GM19043 (cell line): Measurements from ENCODE around the gene CD8B2.
"Not testable (repeated sequence)": the region's sequence is repeated elsewhere in the genome, so short reads cannot be mapped to it uniquely, and the experiment has no call there.

Experiments
- ATAC-seq: cut with Tn5 transposase; IDR thresholded peaks from one replicate; pipeline ENCODE4 v1.9.1; 2021; ENCODE audit warnings: low read depth; ENCODE audit not compliant: unreplicated experiment

CD8B2 gene

GRCh38 chr2:106511476-106511901 is 24.3 kb downstream of the CD8B2 start:
- ATAC-seq = not testable (repeated sequence)

GRCh38 chr2:106511934-106512333 is 24.8 kb downstream of the CD8B2 start:
- ATAC-seq = not testable (repeated sequence)

GRCh38 chr2:106513391-106513790 is 26.2 kb downstream of the CD8B2 start:
- not testable (repeated sequence) for ATAC-seq

- not testable (repeated sequence) for ATAC-seq
These were observed 27.7 kb downstream of the CD8B2 start for GRCh38 chr2:106514827-106515226.

GRCh38 chr2:106516436-106516835 is 29.3 kb downstream of the CD8B2 start:
- no peak for ATAC-seq

GRCh38 chr2:106516864-106517263 is 29.7 kb downstream of the CD8B2 start:
- no peak for ATAC-seq

GRCh38 chr2:106517329-106517728 is 30.2 kb downstream of the CD8B2 start:
- ATAC-seq = no peak

- ATAC-seq = no peak
These were observed 32.6 kb downstream of the CD8B2 start for GRCh38 chr2:106519767-106520166.

- ATAC-seq = no peak
These were observed 33.9 kb downstream of the CD8B2 start for GRCh38 chr2:106521016-106521415.

GRCh38 chr2:106523976-106524665 is 37.0 kb downstream of the CD8B2 start:
- ATAC-seq = no peak

- ATAC-seq = no peak
These were observed 43.7 kb downstream of the CD8B2 start for GRCh38 chr2:106530866-106531265.

GRCh38 chr2:106531676-106532214 is 44.6 kb downstream of the CD8B2 start:
- ATAC-seq = no peak

GRCh38 chr2:106532236-106532635 is 45.1 kb downstream of the CD8B2 start:
- no peak for ATAC-seq

- ATAC-seq = no peak
These were observed 47.3 kb downstream of the CD8B2 start for GRCh38 chr2:106534471-106534870.

- no peak for ATAC-seq
These were observed 49.3 kb downstream of the CD8B2 start for GRCh38 chr2:106536490-106536889.

- ATAC-seq = no peak
These were observed 49.9 kb downstream of the CD8B2 start for GRCh38 chr2:106537047-106537446.

- no peak for ATAC-seq
These were observed 50.6 kb downstream of the CD8B2 start for GRCh38 chr2:106537791-106538191.

- no peak for ATAC-seq
These were observed 53.7 kb downstream of the CD8B2 start for GRCh38 chr2:106540886-106541285.

GRCh38 chr2:106541333-106541732 is 54.2 kb downstream of the CD8B2 start:
- no peak for ATAC-seq

- peak; percentile 95 for ATAC-seq
These were observed 55.7 kb downstream of the CD8B2 start for GRCh38 chr2:106542746-106543359.

- no peak for ATAC-seq
These were observed 57.8 kb downstream of the CD8B2 start for GRCh38 chr2:106545007-106545406.

- no peak for ATAC-seq
These were observed 59.3 kb downstream of the CD8B2 start for GRCh38 chr2:106546391-106546990.
